HG02870 (cell line): ENCODE measurements around the gene IGF1R.

Experiments used
- ATAC-seq: cut with Tn5 transposase; IDR thresholded peaks from one replicate; pipeline ENCODE4 v1.9.1; 2021; ENCODE audit warnings: mild to moderate bottlenecking, moderate library complexity; ENCODE audit not compliant: unreplicated experiment

IGF1R gene

DNA sequence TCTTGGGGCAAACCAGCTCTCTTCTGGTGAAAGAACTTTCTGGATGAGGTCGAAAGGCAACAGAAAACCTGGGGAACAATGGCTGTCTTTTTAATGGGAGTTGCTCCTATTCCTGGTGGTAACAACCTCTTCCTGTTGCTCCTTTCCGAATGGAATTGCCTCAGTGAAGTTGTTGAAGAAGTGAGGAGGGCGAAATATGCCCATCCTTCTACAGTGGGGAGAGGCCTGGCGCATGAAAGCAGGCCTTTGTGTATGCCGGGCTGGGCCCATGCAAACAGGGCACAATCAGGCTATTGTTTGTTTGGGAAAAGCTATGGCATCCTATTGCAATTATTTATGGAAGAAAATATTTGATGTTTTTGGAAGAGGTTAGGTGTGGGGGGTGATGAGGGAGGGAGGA, 166.9 kb downstream of the IGF1R start:
- ATAC-seq: no peak

DNA sequence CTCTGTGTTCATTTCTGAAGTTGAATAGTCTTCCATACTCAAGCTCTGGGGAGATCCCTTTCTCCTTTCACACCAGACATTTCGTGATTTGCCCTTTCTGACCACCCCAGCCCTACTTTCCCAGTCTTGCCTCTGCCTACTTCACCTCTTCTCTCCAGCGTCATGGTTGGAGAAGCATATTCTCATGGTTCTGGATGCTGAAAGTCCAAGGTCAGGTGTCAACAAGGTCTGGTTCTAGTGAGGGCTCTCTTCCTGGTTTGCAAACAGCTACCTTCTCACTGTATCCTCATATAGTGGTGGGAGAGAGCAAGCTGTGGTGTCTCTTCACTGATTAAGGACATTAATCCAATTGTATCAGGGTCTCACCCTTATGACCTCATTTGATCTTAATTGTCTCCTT, 169.4 kb downstream of the IGF1R start:
- ATAC-seq: no peak

- no peak for ATAC-seq
Observed at GRCh38 chr15:98823012-98823458, 174.7 kb downstream of the IGF1R start.

DNA sequence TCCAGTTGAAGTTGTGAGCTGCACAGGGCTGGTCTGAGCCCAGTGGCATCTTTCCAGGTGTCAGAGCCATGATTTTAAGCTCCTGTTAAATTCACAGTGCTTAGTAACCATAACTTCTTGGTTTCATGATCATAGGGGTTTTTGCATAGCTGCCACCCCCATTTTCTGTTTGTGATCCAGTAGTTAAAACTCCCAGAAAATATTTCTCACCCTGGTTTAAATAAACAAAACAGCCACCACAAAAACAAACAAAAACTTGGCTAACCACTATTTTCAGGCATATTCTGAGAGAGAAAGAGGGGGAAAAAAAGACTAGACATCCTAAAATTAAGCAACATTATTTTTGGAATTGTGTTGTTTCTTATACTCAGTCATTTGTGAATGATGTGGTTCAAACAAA, 175.3 kb downstream of the IGF1R start:
- no peak for ATAC-seq

DNA sequence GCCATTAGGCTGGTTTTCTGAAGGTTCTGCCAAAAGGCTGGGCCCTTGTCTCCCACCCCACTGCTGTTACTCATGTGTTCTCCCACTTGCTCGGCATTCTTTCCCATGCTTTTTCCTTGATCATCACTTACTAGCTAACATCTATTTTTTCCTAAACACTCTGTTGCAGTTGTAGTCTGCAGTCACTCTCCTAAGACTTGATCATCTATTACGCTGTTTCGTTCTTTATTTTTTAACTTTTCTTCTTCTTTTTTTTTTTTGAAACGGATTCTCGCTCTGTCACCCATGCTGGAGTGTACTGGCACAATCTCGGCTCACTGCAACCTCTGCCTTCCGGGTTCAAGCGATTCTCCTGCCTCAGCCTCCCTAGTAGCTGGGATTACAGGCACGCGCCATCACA, 176.3 kb downstream of the IGF1R start:
- no peak for ATAC-seq

DNA sequence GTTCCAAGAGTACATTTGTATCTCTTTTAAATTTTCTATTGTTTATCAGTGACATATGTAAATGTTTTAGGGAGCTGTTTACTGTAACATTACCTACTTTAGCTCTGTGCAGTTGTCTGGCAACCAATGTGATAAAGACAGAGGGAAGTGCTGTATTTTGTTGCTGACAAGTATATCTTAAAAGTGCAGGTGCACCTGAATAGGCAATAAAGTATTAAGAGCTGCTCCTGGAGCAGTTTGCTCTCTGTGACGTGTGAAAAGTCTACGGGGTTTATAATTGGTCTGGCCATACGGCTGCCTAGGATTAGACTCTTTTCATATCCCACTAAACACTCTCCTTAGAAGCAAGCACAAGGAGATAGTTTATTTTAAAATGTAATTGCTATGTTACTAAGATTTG, 178.3 kb downstream of the IGF1R start:
- no peak for ATAC-seq

DNA sequence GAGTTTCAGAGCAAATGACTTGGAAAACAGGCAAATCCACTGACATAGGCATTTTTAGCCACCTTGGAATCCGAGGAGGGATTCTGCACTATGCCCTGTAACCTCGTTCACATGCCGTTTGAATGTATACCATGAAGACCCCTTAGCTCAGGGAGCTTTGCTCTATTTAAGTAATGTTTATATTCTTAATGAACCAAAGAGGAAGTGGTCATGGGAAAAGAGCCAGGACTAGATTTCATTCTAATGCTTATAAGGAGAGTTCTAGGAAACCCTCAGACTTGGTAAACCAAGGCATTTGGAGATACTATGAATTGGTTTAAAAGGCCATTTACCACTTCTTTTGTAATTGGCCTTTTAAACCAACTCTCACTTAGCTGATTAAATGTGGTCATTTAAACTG, 178.9 kb downstream of the IGF1R start:
- ATAC-seq: no peak

- ATAC-seq: no peak
Observed at GRCh38 chr15:98830034-98830634, 181.8 kb downstream of the IGF1R start.

DNA sequence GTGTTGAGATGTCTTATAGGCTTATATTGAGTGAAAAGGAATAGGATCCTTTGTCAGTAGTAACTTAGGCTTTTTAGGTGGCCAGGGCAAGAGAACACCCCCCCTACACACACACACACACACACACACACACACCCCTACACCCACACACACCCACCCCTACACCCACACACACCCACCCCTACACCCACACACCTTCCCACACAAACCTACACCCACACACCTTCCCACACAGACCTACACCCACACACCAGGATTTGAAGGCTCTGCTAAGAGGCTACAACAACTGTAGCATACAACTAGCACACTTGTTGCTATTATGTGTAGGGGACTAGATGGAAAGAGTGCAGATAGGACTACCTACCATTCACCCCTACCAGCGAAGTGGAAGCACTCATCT, 186.6 kb downstream of the IGF1R start:
- no peak for ATAC-seq

DNA sequence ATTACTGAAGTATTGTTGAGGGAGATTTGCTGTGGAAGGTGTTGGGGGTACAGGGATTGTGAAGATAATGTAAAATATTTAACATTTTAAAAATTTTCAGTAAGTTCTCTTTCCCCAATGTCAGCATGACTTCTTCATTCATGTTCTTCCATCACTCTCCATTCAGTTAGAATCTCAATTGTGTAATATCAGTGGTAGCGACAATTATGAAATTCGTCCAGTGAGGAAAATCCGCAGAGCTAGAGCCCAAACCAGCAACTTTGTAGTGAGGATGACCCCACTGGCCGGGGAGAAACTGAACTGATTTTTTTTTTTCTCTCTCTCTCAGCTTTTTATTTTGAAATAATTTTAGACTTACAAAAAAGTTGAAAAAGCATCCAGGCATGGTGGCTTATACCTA, 187.5 kb downstream of the IGF1R start:
- ATAC-seq: no peak

- ATAC-seq: no peak
Observed at GRCh38 chr15:98838387-98839259, 190.3 kb downstream of the IGF1R start.

DNA sequence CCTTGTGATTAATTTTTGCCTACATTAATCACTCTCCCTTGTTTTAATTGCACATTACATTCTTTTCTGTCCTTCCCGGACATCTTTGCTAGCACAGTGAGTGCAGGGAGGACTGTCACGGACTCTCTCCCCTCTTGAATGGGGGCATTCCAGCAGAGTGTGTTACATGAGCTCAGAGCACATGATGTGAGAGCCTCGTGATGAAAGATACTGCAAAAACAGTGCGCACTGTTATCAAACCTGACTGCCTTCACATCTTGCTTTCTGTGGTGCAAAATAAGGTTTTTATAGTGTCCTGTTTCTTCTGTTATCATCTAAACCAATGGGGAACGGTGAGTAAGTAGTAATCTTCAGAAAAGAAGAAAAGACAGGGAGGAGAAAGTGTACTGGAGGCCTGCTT, 191.7 kb downstream of the IGF1R start:
- ATAC-seq: no peak

DNA sequence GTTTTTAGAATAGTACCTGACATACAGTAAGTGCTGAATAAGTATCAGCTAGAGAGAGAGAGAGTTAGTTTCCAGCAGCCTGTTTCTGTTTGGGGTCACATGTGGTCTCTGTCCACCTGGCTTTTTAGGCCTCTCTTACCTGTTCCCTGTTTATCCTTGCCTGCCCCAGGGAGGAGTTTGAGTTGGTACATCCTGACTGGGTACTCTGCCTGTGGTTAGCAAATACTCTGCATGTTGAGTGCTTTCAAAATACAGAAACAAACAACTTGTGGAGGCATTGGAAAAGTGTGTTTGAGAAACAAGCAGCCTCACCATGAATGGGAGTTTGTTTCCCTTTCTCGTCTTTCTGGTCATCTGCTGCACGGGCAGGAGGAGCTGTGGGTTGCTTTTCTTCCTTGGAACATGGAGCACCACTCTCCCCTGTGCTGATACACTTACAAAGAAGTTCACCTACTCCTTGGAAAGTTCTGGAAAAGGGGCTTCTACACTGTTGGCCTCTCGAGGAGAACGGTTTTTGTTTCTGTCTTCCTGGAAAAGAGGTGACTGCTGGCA, 193.2 kb downstream of the IGF1R start:
- no peak for ATAC-seq

- ATAC-seq: no peak
Observed at GRCh38 chr15:98842192-98842972, 194.0 kb downstream of the IGF1R start.

DNA sequence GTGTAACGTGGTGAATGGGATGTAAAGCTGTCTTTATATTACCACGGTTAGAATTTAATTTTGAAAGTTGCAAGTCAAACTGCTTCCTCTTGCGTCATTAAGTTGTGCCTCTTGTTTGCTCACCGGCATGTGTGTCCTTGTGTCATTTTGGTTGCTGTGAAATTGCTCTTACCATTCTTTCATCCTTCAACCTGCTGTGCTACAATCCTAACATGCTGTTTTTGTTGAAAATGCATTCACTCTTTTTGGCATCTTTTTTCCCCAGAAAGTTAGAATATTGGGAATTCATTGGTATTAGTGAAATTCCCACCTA, 194.6 kb downstream of the IGF1R start:
- no peak for ATAC-seq

DNA sequence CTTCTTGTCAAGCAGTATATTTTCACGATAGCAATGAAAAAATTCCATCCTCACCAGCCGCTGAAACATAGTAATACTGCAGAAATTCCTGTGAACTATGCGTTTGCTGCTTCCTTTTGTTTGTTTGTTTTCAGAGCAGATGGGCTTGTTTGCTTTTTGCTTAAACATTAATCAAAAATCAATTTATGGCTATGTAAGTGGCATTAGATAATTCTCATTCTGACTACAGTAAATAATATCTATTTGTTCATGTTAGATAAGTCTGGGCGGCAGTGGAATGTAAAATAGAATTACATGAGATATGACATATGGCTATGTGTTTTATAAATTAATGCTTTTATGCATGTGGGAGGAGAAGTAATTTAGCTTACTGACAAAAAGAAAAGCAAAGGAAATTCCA, 195.5 kb downstream of the IGF1R start:
- no peak for ATAC-seq

DNA sequence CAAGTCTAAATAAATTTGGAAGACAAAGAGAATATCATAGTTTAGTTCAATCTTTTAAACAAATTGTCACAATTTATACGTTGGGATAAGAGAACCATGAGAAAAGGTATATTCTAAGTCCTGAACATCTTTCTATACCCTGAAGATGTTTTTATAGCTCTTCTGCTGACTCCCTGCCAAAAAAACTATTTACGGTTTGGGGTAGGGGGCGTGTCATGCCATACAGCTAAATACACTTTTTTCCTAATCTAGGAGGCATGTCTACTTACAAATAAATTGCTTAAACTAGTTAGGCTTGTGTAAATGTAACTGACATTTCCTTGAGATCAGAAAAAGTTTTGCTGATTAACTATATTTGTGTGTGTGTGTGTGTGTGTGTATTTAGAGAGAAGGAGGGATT, 195.9 kb downstream of the IGF1R start:
- no peak for ATAC-seq

GRCh38 chr15:98845138-98845884, 197.0 kb downstream of the IGF1R start:
- no peak for ATAC-seq

- no peak for ATAC-seq
Observed at GRCh38 chr15:98850961-98851572, 202.7 kb downstream of the IGF1R start.

DNA sequence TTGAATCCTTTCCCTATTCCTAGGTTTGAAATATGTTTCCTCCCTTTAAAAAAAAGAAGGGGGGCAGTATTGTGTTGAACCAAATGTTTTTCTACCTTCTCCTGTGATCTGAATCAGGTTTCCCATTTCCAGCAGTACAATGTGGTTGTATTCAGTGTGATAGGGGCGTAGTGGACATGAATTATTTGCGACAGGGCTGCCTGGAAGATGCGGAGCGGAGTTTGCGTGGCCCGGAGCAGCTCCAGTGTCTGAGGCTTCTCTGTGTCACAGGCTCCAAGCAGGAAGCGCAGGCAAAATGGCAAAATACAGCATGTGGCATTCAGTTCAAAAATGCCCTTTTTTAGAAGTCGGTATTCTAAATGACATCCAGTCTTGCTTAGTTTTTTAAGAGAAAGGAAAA, 204.8 kb downstream of the IGF1R start:
- no peak for ATAC-seq
